Measurements from ENCODE around the gene ZCCHC8. TPM values are rescaled to one million over a fixed set of nuclear protein-coding genes. Genes with fewer than 3 reads are reported as not detected.

Gene ZCCHC8
- 11.9 and 15.8 TPM in 2 replicates for total RNA-seq

GRCh38 chr12:122500685-122501488, at the start of gene ZCCHC8:
TSS of gene ZCCHC8 (minus strand) at chr12:122500932. CDS start at chr12:122500840, 92 bp downstream.

DNA sequence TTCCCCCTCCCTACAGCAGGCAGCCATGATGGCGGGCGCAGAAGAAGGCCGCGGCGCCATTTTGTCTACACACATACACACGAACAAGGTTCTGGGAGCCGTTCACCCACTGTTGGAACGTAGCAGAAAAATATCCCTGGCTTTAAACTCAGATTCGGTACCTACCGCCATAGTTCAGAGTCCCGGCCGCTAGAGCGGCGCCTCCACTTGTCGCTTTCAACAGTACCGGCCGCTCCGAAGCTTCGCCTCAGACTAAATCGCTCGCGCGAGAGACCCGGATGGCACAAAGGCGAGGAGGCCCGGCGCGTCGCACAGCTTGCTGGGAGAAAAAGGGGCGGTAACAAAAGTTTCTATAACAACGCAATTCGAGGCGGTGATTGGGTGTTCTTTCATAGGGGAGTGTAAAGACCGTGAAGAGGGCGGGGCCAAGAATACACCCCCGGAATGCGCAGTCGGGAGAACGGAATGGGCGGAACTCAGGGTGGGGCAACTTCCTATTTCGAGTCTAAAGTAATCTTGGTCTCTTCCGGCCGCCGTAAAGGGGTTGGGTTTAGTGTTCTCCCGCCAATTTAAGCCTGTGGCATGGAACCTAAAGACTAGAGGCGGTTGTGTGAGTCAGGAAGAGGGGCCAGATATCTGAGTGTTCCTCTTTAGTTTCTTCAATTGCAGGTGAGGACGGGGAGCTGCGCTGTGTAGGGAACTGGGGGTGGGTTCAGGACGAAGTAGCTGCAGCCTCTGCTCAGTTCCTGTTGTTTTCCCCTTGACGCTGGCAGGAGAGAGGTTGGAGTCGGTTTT, 26.1 kb upstream of the ZCCHC8 start, which contains the start of the genes KNTC1 and RSRC2:
KNTC1 (plus strand) TSS at position 567 of the 795 bp plus-strand sequence. CDS start 2,815 bp downstream, outside the sequence.
RSRC2 (minus strand) TSS at position 254 of the 795 bp plus-strand sequence; CDS start at position 171, 83 bp downstream.

DNA sequence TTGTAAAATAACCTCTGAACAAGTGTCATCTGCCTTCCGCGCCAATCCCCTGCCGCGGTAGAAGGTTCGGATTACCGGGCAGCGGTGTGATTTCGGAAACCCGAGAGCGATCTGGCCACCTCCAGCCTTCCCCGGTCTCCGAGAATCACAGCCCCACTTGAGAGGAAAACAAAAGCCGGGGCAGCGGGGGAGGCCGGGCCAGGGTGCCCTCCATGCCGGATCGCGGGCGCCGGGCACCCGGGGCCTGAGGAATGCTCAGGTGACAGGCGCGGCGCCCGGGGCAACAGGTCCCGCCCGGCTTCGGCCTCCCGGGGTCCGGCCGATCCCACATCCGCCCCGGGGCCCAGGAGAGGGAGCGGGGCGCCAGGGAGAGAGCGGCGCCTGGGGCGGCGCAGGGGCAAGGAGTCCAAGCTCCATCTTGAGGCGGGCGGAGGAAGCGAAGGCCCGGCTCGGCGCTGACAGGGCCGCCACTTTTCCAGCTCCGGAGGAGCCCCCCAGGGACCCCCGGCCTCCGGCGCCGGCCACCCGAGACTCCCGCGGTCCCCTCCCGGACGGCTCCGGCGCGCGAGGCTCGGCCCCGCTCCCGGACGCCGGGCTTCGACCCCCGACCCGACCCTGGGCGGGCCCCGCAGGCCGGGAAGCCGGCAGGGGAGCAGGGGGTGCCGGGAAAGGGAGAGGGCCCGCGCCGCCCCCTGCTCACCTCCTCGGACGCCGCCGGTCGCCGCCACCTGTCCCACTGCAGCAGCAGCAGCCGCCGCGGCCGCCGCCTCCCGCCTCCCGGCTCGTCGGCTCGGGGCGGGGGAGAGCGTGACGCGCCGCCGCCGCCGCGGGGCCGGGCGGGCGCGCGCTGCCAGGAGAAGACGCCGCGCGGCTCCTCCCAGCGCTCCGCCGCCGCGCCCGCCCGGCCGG, 78.7 kb downstream of the ZCCHC8 start, which contains the start of gene CLIP1:
CLIP1 (minus strand) TSS at position 849 of the 909 bp plus-strand sequence. CDS start 42,217 bp downstream, outside the sequence.

Other genes starting within 250 kb of the ZCCHC8 start
- 21.7 and 31.2 TPM in 2 replicates for gene VPS33A, start 234.4 kb downstream of the ZCCHC8 start, total RNA-seq
- gene CLIP1, start 78.3 kb downstream of the ZCCHC8 start, total RNA-seq = 63.5 and 65.4 TPM in 2 replicates
- 45.2 and 49.6 TPM in 2 replicates for gene RSRC2, start 26.0 kb upstream of the ZCCHC8 start, total RNA-seq
- gene KNTC1, start 26.3 kb upstream of the ZCCHC8 start, total RNA-seq = 8.6 and 25.7 TPM in 2 replicates
- not detected in 2 replicates for gene HCAR2, start 202.4 kb upstream of the ZCCHC8 start, total RNA-seq
- gene HCAR3, start 215.9 kb upstream of the ZCCHC8 start, total RNA-seq = not detected in 2 replicates
- not detected in 2 replicates for gene HCAR1, start 229.9 kb upstream of the ZCCHC8 start, total RNA-seq

All from smooth muscle cell of the umbilical artery (primary cell).